Measurements from ENCODE around the gene DGKI.
"Not testable (repeated sequence)": the region's sequence is repeated elsewhere in the genome, so short reads cannot be mapped to it uniquely, and the experiment has no call there.

DGKI gene

DNA sequence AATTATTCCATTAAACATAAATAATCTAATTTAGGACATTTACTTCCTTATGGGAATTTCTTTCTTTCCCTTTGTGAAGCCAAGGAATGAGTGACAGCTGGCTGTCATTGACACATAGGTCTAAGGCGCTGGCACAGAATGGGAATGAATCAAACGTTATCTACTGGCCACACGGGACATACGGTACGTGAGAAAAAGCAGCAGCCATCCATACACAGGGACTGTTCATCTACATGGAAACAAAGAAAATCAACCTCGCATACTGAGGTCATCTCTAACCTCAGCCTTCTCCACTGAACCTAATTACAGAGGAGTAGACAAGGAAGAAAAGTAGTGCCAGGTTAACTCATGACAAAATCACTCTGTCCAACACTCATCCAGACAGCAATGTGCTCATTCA is 376.9 kb downstream of the DGKI start:
- no peak for DNase-seq (ENCODE audit: low read depth in 2 of 2)

DNA sequence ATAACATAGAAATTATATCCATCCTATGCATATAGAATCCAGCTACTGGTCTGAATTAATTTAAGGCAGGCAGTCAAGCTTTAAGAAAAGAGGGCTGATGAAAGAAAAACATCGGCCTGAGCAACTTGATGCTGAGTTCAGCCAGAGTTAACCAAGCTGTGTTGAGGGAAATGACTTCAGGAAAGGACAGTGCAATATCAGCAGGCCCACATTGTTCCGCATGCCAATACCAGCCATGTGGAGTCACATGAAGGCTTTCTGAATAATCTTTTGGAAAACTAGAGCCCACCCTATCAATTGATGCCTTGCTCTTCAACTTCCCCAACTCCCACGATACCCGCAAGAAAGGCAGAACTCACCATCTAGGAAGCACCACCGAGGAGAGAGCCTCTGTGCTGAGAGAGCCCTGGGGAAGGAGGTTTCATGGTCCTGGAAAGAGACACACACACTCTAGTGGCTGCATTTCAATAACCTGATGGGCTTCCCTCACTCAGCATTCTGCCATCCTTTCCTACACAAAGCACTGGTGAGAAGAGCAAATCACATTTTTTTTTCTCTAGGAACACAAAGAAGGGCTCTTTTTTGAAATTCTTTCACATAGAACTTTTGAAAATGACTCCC is 377.5 kb downstream of the DGKI start:
- DNase-seq (ENCODE audit: low read depth in 2 of 2): no peak

DNA sequence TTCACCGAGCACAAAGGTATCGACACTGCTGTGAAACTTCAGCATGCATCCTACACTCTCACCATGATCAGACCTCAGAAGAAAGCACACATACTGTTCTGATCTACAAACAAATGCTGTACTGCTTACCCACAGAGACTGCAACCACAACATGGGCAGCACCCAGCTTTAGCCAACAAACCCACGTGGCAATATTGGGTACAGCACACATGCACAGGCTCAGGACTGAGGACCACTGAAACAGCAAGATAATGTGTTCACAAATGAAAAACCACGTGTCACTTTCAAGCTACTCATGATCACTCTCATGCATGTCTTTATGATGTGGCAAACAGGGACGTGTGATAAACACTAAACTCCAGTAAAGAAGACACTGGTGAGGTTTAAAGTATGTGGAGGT is 383.9 kb downstream of the DGKI start:
- DNase-seq (ENCODE audit: low read depth in 2 of 2): no peak

DNA sequence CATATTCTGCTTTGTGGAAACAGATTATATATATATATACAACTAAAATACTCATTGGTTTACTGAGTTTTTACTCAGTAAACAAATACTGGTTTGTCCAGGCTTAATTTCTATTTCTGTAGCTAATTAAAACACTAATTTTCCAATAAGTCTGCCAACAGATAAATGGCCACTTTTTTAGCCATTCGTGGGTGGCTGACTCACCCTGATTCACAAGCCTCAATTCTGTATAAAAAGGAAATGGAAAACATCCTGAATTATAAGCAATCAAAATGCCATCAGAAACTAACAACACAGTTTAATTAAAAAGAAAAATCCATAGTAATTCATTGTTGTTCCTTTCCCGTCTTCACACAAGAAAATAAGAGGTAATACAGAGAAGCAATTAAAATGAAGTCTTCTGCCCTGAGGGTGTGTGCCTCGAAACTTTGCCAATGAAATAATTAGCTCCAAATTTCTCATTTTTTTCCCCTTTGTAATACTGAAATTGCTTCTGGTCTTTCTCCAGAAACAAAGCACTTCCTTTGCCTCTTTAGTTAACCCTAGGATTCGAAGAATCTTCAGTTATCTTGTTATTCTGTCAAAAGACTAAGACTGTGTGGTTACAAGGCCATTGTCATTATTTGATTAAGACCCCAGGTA is 384.6 kb downstream of the DGKI start:
- no peak for DNase-seq (ENCODE audit: low read depth in 2 of 2)

DNA sequence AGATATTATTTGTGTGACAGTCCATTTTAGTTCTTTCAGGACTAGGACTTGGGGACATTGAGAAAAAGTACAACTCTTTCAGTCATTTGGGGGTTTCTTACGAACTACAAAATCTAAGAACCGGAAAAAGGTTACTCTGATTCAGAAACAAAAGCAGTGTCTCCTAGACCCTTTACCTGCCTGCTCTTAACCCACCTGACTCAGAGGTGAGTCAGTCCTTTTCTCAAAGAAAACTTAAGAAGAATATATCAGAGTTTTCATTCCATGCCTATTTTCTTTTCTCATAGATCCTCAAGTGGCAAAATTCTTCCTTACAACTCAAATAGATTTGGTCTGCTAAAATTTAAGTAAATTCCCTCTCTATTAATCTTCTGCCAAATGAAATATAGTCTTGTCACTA is 388.4 kb downstream of the DGKI start:
- DNase-seq (ENCODE audit: low read depth in 2 of 2): no peak

GRCh38 chr7:137454767-137455166 is 392.0 kb downstream of the DGKI start:
- no peak for DNase-seq (ENCODE audit: low read depth in 2 of 2)

DNA sequence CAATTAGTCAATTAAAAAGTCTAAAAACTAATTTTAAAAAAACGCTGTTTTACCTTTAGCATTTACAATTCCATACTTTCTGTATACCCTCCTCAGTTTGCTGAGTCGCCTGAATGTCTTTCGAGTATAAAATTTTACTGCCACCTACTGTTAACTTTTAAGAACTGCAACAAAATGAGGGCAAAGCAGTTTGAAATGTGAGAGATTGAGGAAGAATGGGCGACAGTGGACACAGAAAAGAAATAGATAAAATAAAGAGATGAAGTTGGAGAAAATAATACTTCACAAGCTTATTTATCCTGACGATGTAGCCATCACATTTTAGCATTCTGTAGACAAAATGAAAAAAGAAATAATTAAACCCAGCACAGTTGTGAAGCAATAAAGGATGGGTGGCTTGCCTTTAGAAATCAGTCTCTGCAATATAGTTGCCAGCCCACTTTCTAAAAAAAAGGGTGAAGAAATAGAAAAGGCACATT is 392.5 kb downstream of the DGKI start:
- no peak for DNase-seq (ENCODE audit: low read depth in 2 of 2)

DNA sequence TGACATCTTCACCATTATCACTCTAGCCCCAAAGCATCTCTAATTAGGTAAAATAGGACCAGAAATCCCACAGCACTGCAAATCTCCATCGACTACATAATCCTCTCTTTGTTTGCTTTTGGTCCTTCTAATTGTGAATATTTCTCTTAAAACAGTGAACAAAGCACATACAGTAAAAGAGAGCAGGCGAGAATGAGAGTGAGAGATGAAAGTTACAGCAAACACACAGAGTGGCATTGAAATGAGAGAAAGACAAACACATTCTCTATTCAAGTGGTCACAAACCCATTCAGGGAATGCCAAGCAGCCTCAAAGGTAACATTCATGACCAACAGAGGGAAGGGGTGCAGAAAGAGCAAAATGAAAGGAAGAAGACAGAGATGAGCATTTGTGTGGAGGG is 393.4 kb downstream of the DGKI start:
- no peak for DNase-seq (ENCODE audit: low read depth in 2 of 2)

DNA sequence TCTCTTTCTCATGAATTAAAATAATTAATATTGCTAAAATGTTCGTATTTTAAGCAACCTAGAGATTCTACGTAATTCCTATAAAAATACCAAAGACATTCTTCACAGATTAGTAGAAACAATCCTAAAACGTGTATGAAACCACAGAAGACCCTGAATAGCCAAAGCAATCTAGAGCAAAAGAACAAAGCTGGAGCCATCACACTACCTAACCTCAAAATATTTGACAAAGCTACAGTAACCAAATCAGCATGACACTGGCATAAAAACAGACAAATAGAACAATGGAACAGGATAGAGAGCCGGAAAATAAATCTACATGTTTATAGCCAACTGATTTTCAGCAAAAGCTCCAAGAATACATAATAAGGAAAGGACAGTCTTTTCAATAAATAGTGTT is 397.8 kb downstream of the DGKI start:
- no peak for DNase-seq (ENCODE audit: low read depth in 2 of 2)

GRCh38 chr7:137448572-137448971 is 398.2 kb downstream of the DGKI start:
- not testable (repeated sequence) for DNase-seq (ENCODE audit: low read depth in 2 of 2)

- DNase-seq (ENCODE audit: low read depth in 2 of 2): no peak
These were observed 400.7 kb downstream of the DGKI start for GRCh38 chr7:137446025-137446424.

GRCh38 chr7:137445268-137445667 is 401.5 kb downstream of the DGKI start:
- no peak for DNase-seq (ENCODE audit: low read depth in 2 of 2)

- DNase-seq (ENCODE audit: low read depth in 2 of 2): no peak
These were observed 403.2 kb downstream of the DGKI start for GRCh38 chr7:137443616-137444015.

- no peak for DNase-seq (ENCODE audit: low read depth in 2 of 2)
These were observed 405.3 kb downstream of the DGKI start for GRCh38 chr7:137441451-137441850.

GRCh38 chr7:137439829-137440825 is 406.6 kb downstream of the DGKI start:
- DNase-seq (ENCODE audit: low read depth in 2 of 2): no peak

GRCh38 chr7:137434946-137435345 is 411.8 kb downstream of the DGKI start:
- DNase-seq (ENCODE audit: low read depth in 2 of 2): no peak

GRCh38 chr7:137434530-137434929 is 412.2 kb downstream of the DGKI start:
- DNase-seq (ENCODE audit: low read depth in 2 of 2): no peak

DNA sequence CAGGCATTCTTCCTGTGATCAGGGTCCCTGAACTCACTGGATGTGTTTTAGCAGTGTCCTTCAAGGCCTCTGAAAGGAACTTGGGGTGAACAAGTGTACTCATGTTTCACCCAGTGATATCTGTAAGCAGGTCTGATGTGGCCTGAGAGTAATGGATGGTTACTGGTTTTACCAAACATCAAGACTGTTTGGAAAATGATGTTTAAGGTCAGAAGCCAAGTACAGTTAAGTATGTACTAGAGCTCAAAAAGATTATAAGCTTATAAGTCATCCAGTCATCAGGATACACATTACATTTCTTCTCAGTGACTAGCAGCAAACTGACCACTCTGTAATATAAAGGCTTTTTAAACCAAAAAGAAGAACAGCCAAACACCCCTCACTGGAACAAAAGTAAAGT is 423.5 kb downstream of the DGKI start:
- no peak for DNase-seq (ENCODE audit: low read depth in 2 of 2)

DNA sequence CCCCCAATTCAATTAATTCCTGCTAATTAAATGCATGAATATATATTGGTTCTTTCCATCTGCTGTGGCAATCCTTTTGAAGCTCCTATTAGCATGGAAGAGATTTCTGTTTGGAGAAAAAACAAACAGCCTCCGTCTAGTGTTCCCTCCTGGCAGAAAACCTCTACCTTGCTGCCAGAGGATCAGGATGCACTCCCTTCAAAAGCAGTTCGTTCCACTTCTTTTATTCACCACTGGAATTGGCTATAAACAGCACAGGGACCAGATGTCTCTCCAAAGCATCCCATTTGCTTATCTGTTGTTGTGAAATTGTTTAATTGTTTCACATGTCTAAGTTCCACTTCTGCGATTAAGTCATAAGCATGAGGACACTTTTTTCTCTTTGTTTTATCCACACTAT is 425.4 kb downstream of the DGKI start:
- DNase-seq (ENCODE audit: low read depth in 2 of 2): no peak

- no peak for DNase-seq (ENCODE audit: low read depth in 2 of 2)
These were observed 427.9 kb downstream of the DGKI start for GRCh38 chr7:137418841-137419240.

DNA sequence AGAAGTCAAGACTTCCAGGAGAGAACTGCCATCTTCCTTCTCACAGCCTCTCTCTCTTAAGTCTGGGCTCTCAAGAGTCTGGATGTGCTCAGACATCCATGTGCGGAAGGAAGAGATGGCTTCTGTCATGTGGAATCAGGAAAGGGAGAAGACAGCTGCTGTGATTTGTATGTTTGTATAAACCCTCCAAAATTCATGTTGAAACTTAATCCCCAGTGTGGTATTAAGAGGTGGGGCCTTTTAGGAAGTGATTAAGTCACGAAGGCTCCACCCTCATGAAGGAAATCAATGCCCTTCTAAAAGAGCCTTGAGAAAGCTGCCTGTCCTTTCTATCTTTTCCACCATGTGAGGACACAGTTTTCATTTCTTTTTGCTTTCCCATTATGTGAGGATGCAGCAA is 429.3 kb downstream of the DGKI start:
- no peak for DNase-seq (ENCODE audit: low read depth in 2 of 2)

GRCh38 chr7:137413901-137414300 is 432.9 kb downstream of the DGKI start:
- DNase-seq (ENCODE audit: low read depth in 2 of 2): no peak

DNA sequence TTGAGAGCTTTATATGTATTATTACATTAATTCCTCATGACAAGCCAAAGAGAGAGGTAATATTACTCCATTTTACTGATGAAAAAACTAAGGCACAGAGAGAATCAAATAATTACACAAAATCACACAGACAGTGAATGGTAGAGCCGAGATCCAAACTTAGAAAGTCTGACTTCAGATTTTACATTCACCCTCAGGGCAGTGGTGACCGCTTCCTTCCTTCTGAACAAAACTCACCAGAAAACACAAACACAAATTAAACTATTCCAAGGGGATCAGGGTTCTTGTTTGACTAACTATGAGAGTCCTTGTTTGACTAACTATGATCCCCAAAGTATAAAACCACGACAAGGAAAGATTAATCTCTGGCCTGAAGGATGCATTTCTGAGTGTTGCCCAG is 435.3 kb downstream of the DGKI start:
- no peak for DNase-seq (ENCODE audit: low read depth in 2 of 2)

Data from stimulated activated CD8-positive, alpha-beta memory T cell treated with anti-CD3 and anti-CD28 coated beads, Interleukin-2, amount 100 ng/mL, for 1 hour (primary cell).